ENCODE results near the gene RTN4RL1. TPM values are rescaled to one million over a fixed set of nuclear protein-coding genes. Genes with fewer than 3 reads are reported as not detected.
A peak's percentile ranks its signal among the peaks of the same experiment; 100 is the strongest.

The RTN4RL1 gene
- total and polyA plus RNA-seq, 7 donors: under 0.01 to 0.71 (median 0.48) TPM; not detected in 1

DNA sequence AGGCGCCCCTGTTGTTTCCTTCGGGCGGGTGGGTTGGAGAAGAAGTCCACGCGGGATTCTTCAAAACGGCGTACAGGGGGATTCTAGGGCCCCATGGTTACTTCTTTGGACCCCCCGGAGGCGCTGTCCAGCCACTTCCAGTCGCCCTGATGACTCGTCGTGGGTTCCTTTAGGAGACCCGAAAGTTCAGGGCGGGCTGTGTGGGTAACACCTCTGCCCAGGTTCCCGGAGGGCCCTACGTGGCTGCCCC is 29.1 kb upstream of the RTN4RL1 start:
- TF ChIP-seq POLR2A (IDR thresholded peaks at IDR 0.05) (no peak), POLR2AphosphoS5 (IDR thresholded peaks at IDR 0.05) (no peak), EP300 (IDR thresholded peaks at IDR 0.05) (no peak)
- TF ChIP-seq, protein P1, sequence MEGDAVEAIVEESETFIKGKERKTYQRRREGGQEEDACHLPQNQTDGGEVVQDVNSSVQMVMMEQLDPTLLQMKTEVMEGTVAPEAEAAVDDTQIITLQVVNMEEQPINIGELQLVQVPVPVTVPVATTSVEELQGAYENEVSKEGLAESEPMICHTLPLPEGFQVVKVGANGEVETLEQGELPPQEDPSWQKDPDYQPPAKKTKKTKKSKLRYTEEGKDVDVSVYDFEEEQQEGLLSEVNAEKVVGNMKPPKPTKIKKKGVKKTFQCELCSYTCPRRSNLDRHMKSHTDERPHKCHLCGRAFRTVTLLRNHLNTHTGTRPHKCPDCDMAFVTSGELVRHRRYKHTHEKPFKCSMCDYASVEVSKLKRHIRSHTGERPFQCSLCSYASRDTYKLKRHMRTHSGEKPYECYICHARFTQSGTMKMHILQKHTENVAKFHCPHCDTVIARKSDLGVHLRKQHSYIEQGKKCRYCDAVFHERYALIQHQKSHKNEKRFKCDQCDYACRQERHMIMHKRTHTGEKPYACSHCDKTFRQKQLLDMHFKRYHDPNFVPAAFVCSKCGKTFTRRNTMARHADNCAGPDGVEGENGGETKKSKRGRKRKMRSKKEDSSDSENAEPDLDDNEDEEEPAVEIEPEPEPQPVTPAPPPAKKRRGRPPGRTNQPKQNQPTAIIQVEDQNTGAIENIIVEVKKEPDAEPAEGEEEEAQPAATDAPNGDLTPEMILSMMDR (IDR thresholded peaks at IDR 0.05): no peak
- H3K4me1 ChIP-seq: peaks cover 0 to 75% (median 65%) of the 10 kb centered on the region in 4 donors
- peak overlapping the region; percentile 24 to 75 (median 64) for H3K4me3 ChIP-seq
- H3K36me3 ChIP-seq: peaks cover 0 to 5% (median 0%) of the 10 kb centered on the region in 4 donors
- peaks cover 5 to 56% (median 10%) of the 10 kb centered on the region in 3 donors for H3K27me3 ChIP-seq
- intact Hi-C loops (cut with DNase I): loop anchor here (1.0 to 5.0 kb wide), 4 partner anchors 119 to 298 kb away; no protein-coding TSS in a partner anchor
- DNase-seq: no peak
- WGBS, 2 donors: 6 to 11% methylated on average over 16 of the region's 16 CpGs
- no peaks in the 10 kb centered on the region for H3K9me3 ChIP-seq
- H3K27ac ChIP-seq: peak overlapping the region; percentile 88 to 92 (median 91)

DNA sequence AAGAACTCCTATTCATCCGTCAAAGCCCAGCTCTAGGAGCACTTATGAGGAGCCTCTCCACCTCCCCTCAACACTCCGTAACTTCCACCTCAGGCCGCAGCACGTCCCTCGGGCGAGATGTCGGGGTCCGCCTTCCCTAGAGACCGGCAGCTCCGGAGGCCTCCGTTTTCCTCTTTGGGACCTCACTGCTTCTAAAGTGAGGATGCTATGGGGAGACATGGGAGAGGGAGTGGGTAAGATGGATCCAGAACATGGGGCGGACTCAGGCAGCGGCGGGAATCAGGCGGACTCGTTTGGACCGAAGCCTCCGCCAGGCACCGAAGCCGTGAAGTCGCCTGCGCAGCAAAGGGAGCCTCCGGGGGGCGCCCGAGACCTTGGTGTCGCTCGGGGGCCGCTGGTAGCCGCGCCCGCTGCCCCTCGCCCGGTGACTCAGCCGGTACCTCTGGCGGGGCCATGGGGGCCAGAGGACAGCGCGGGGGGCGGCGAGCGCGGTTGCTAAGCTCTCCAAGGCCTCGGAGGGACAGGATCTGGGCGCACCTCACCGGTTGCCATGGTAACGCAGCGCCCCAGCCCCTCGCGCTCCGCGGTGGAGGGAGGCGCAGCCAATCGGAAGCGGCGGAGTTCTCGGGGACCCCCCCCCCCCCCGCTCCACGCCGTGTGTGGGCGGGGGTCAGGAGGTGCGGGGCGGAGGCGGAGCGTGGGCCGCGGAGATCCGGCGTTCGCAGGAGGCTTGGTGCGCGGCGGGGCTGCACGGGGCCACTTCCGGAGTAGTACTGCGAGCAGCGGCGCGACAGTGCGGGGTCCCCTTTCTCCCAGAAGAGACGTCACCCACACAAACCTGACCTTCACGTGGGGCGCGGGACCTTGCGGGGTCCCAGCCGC is 28.5 kb upstream of the RTN4RL1 start:
- Histone ChIP-seq H3K4me1 (peaks cover 0 to 75% (median 66%) of the 10 kb centered on the region in 4 donors), H3K4me3 (peak overlapping the region; percentile 24 to 75 (median 64)), H3K9me3 (no peaks in the 10 kb centered on the region), H3K27me3 (peaks cover 5 to 55% (median 10%) of the 10 kb centered on the region in 3 donors), H3K27ac (peak overlapping the region; percentile 88 to 92 (median 91)), H3K36me3 (peaks cover 0 to 5% (median 0%) of the 10 kb centered on the region in 4 donors)
- TF ChIP-seq, protein P1 (IDR thresholded peaks at IDR 0.05): peak; percentile 38 to 65 (median 52)
- no peak for TF ChIP-seq EP300 (IDR thresholded peaks at IDR 0.05)
- intact Hi-C loops (cut with DNase I): loop anchor here (1.0 to 5.0 kb wide), 4 partner anchors 119 to 299 kb away; no protein-coding TSS in a partner anchor
- 4 to 7% methylated on average over 84 of the region's 84 CpGs for WGBS, 2 donors
- DNase-seq: peak; percentile 93

DNA sequence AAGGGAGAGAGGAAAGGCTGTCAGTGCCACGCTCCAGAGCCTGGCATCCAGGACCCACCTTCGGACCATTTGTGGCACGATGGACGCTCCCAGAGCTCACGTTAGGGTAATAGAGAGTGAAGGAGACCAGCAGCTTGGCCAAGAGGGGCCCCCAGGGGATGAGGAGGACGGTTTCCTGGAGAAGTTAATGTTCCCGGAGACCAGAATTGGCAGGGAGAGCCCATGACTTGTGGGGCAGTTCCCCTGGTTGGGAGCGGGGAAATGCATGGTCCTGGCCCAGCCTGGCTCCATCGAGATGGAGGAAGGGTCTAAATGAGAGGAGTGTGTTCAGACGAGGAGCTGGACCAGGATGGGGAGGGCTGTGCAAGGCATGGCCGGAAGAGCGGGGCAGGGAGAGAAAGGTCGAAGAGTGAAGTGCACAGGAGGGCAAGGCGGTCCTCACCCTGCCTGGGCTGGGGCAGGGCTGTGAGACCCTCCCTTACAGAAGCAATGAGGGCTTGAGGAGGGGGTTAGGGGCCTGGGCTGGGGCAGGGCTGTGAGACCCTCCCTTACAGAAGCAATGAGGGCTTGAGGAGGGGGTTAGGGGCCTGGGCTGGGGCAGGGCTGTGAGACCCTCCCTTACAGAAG is 26.9 kb upstream of the RTN4RL1 start:
- Histone ChIP-seq H3K27ac (peak overlapping the region in 3 of 4 donors; percentile 17 to 68 (median 55)), H3K4me3 (no peak overlapping the region), H3K4me1 (peaks cover 0 to 65% (median 57%) of the 10 kb centered on the region in 4 donors), H3K36me3 (no peaks in the 10 kb centered on the region), H3K27me3 (peaks cover 5 to 49% (median 10%) of the 10 kb centered on the region in 3 donors), H3K9me3 (no peaks in the 10 kb centered on the region)
- TF ChIP-seq POLR2AphosphoS5 (IDR thresholded peaks at IDR 0.05) (no peak), EP300 (IDR thresholded peaks at IDR 0.05) (no peak), POLR2A (IDR thresholded peaks at IDR 0.05) (no peak)
- TF ChIP-seq, protein P1 (IDR thresholded peaks at IDR 0.05): no peak
- no peak for DNase-seq
- intact Hi-C loops (cut with DNase I): loop anchor here (5.0 kb wide), 1 partner anchor 300 kb away; no protein-coding TSS in a partner anchor
- WGBS, 2 donors: 32 to 54% methylated on average over 14 of the region's 14 CpGs

DNA sequence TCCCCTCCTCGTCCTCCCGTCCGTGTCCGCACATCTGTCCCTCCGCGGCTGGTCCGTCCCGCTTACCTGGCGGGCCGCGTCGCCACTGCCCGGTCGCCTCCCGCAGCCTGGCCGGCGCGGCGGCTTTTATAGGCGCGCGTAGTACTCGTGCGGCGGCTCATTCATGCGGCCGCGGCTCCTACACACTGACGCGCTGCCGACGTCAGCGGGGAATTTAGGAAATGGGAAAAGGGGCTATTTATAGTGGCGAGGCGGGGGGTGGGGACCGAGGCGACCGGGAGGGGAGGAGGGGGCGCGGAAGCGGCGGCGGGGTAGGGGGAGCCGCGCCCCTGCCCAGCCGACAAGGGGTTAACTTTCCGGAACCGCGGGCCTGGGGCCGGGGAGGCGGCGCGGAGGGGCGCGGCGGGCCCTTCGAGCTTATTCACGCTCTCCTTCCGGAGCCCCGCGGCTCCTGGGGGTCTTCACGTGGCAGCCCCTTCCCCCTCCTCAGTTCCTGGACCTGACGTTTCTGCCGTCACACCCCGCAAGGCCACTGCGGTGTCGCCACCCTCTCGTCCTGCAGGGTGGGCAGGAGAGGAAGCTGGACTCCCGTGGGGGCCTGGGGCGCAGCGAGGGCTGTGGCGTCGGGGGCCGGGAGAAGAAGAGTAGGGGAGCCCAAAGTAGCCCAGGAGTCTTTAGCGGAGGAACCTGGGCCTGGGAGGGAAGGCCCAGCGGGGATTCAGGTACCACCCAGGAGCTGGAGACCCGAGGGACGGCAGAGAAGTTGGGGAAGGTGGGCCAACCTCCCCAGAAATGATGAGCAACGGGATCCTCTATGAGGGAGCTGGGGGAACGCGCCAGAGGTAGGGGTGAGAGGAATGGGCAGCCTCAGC is 26.2 kb upstream of the RTN4RL1 start:
- 6 to 8% methylated on average over 81 of the region's 81 CpGs for WGBS, 2 donors
- Histone ChIP-seq H3K4me3 (peak overlapping the region in 3 of 4 donors; percentile 64 to 91 (median 81)), H3K4me1 (peaks cover 0 to 59% (median 53%) of the 10 kb centered on the region in 4 donors), H3K9me3 (no peaks in the 10 kb centered on the region), H3K27me3 (peaks cover 5 to 49% (median 10%) of the 10 kb centered on the region in 3 donors), H3K36me3 (no peaks in the 10 kb centered on the region), H3K27ac (peak overlapping the region; percentile 17 to 68 (median 42))
- TF ChIP-seq POLR2A (IDR thresholded peaks at IDR 0.05): no peak
- no peak for TF ChIP-seq EP300 (IDR thresholded peaks at IDR 0.05)
- TF ChIP-seq POLR2AphosphoS5 (IDR thresholded peaks at IDR 0.05): peak in 1 of 4 donors; percentile 53
- TF ChIP-seq, protein P1 (IDR thresholded peaks at IDR 0.05): no peak
- peak; percentile 71 for DNase-seq
- intact Hi-C loops (cut with DNase I): loop anchor here (5.0 kb wide), 1 partner anchor 301 kb away; no protein-coding TSS in a partner anchor
